GM18951 (cell line): ENCODE measurements around the gene HLA-DQA1.
"Not testable (repeated sequence)": the region's sequence is repeated elsewhere in the genome, so short reads cannot be mapped to it uniquely, and the experiment has no call there.

Experiments
- POLR2A ChIP-seq: IDR thresholded peaks from 4 replicates; pipeline ENCODE4 v1.6.1; 2011; ENCODE audit warnings: mild to moderate bottlenecking; ENCODE audit not compliant: insufficient read length, insufficient read depth; ENCODE audit errors: extremely low read depth
- in situ Hi-C: fragments of 300-500 bp; cut with MboI; formaldehyde crosslinking; loops from one replicate; pipeline ENCODE4 v1.12.0; 2022; ENCODE audit warnings: low sequenced_read_pairs, mixed read lengths, inconsistent platforms; ENCODE audit not compliant: unreplicated experiment

The HLA-DQA1 gene

GRCh38 chr6:32658268-32658897 lies 21.2 kb downstream of the HLA-DQA1 start:
- peak; percentile 14 for TF ChIP-seq POLR2A
- in situ Hi-C loops: no loop called here

GRCh38 chr6:32659856-32660595 lies 22.8 kb downstream of the HLA-DQA1 start:
- in situ Hi-C loops: loop anchor here (5.0 kb wide), 1 partner anchor 102 kb away; the partner anchor contains the start of gene HLA-DQB2
- TF ChIP-seq POLR2A: no peak

- in situ Hi-C loops: loop anchor here (5.0 kb wide), 1 partner anchor 100 kb away; the partner anchor contains the start of gene HLA-DQB2
These were observed 24.9 kb downstream of the HLA-DQA1 start for GRCh38 chr6:32662099-32662498.

GRCh38 chr6:32662836-32663235 lies 25.6 kb downstream of the HLA-DQA1 start:
- TF ChIP-seq POLR2A: no peak
- in situ Hi-C loops: loop anchor here (5.0 kb wide), 1 partner anchor 99 kb away; the partner anchor contains the start of gene HLA-DQB2

More at GRCh38 chr6:32662099-32662498, 24.9 kb downstream of the HLA-DQA1 start:
- TF ChIP-seq POLR2A: no peak

- in situ Hi-C loops: loop anchor here (5.0 kb wide), 1 partner anchor 98 kb away; the partner anchor contains the start of gene HLA-DQB2
These were observed 27.1 kb downstream of the HLA-DQA1 start for GRCh38 chr6:32664354-32664753.

GRCh38 chr6:32664827-32665362 lies 27.7 kb downstream of the HLA-DQA1 start:
- in situ Hi-C loops: loop anchor here (5.0 kb wide), 1 partner anchor 97 kb away; the partner anchor contains the start of gene HLA-DQB2
- no peak for TF ChIP-seq POLR2A

More at GRCh38 chr6:32664354-32664753, 27.1 kb downstream of the HLA-DQA1 start:
- no peak for TF ChIP-seq POLR2A

DNA sequence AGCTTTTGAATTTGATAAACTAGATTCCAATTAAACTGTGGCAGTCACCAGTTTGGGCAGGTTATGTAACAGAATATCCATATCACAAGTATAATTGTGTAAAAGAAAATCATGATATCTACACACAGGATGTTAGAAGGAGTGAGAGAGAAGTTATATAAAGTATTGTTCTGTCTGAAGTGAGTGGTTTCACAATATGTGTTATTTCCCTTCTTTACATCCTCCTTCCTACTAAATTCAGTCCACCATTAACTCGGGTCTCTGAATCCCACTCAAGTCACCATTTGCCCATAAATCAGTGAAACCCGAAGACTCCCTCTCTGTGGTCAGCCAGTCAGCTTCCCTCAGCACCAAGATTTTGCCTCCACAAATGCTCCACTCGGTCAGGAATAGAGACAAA lies 28.5 kb downstream of the HLA-DQA1 start:
- no peak for TF ChIP-seq POLR2A
- in situ Hi-C loops: no loop called here

DNA sequence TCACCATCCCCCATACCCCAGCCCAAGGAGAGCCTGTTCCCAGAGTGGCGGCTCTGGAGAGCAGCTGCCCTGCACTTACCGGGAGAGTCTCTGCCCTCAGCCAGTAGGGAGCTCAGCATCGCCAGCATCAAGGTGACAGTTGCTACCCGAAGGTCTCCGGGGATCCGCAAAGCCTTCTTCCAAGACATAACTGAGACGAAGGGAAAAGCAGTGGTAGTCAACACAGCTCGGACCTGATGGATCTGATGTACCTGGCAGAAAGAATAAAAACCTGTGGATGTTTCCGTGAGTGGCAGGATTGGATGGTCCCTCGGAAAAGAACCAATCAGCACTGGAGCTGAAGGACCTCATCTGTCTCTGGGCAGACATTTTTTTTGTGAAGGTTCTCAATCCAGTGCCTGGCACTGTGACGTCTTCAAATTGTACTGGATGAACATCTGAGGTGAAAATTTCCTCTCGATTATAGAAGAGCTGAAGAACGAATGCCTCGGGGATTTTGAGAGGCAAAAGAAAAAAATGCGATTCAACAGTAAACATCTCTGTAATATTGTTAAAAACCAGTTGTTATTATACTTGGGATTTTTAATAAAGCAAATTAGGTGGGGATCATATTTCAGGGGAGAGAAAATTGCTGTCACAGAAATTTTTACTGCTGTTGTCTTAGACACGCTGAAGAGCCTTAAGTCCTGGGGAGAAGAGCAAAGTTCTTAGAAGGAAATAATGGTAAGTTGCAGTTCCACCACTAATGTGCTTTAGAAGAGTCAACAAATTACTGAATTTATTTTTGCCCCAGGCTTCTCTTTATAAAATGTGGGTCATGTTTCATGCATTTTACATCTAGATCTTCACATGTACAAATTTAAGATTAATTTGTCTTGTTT lies 29.5 kb downstream of the HLA-DQA1 start, which contains the start of gene HLA-DQB1:
Gene HLA-DQB1 (minus strand): TSS at position 238 of the 881 bp plus-strand sequence. CDS start 50 bp downstream, at position 188.
- in situ Hi-C loops: no loop called here

GRCh38 chr6:32668226-32668747 lies 31.1 kb downstream of the HLA-DQA1 start:
- in situ Hi-C loops: no loop called here
- TF ChIP-seq POLR2A: no peak

More for the DNA sequence above, 29.5 kb downstream of the HLA-DQA1 start, which contains the start of gene HLA-DQB1:
- peak; percentile 41 for TF ChIP-seq POLR2A

GRCh38 chr6:32669240-32669639 lies 32.0 kb downstream of the HLA-DQA1 start:
- in situ Hi-C loops: no loop called here
- no peak for TF ChIP-seq POLR2A

DNA sequence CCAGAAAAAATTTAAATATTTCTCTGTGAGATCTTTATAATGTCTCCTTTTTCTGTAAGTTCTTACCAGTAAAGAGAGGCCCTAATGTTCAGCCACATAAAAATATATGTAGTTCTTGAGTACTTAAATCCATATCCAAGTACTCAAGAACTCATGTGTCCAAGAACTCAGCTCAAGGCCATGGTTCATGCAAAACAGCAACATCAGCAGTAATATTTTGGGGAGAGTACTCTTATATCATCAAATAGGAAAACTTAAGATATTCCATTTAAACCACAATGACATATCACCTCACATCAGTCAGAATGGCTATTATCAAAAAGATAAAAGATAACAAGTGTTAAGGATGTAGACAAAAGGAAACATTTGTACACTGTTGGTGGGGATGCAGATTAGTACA lies 32.7 kb downstream of the HLA-DQA1 start:
- TF ChIP-seq POLR2A: no peak
- in situ Hi-C loops: no loop called here

GRCh38 chr6:32671908-32672307 lies 34.7 kb downstream of the HLA-DQA1 start:
- in situ Hi-C loops: not testable (repeated sequence)

DNA sequence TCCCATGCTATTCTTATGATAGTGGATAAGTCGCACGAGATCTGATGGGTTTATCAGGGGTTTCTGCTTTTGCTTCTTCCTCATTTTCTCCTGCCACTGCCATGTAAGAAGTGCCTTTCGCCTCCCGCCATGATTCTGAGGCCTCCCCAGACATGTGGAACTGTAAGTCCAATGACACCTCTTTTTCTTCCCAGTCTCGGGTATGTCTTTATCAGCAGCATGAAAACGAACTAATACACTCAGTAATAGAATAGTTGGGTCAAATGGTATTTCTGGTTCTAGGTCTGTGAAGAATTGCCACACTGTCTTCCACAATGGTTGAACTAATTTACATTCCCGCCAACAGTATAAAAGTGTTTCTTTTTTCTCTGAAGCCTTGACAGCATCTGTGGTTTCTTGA lies 36.9 kb downstream of the HLA-DQA1 start:
- in situ Hi-C loops: not testable (repeated sequence)
